HepG2 (cell line): ENCODE data around the gene SMARCB1. TPM values are rescaled to one million over a fixed set of nuclear protein-coding genes. Genes with fewer than 3 reads are reported as not detected.
A peak's percentile ranks its signal among the peaks of the same experiment; 100 is the strongest.

ENCODE experiments used
- BRCA1 ChIP-seq: sonication (generic); formaldehyde crosslinking; IDR thresholded peaks from 2 replicates; pipeline ENCODE4 v1.4.0; 2020; ENCODE audit warnings: missing genetic modification reagents
- CHD4 ChIP-seq: fragments of 200-600 bp; sonication (generic); IDR thresholded peaks from 2 replicates; pipeline ENCODE4 v1.7.0; 2017; ENCODE audit warnings: mild to moderate bottlenecking, low read length, borderline replicate concordance
- FOXA3 ChIP-seq: IDR thresholded peaks from 2 replicates; pipeline ENCODE4 v1.6.1; 2016; ENCODE audit warnings: missing genetic modification reagents, missing compliant biosample characterization
- HDAC1 ChIP-seq: sonication (generic); formaldehyde crosslinking; IDR thresholded peaks from 2 replicates; pipeline ENCODE4 v1.5.1; 2020; ENCODE audit warnings: mild to moderate bottlenecking, missing genetic modification reagents
- HNF4A ChIP-seq: sonication (generic); formaldehyde crosslinking; IDR thresholded peaks from 2 replicates; pipeline ENCODE4 v1.4.0; 2020; ENCODE audit warnings: missing genetic modification reagents
- HOXA7 ChIP-seq: sonication (generic); formaldehyde crosslinking; IDR thresholded peaks from 2 replicates; pipeline ENCODE4 v1.8.1; 2022; ENCODE audit warnings: mild to moderate bottlenecking, missing genetic modification reagents, moderate library complexity
- MYC ChIP-seq: sonication (generic); formaldehyde crosslinking; IDR thresholded peaks from 2 replicates; pipeline ENCODE4 v1.9.0; 2021; ENCODE audit warnings: missing genetic modification reagents, borderline replicate concordance
- SALL1 ChIP-seq: sonication (generic); formaldehyde crosslinking; IDR thresholded peaks from 2 replicates; pipeline ENCODE4 v1.8.0; 2022; ENCODE audit warnings: mild to moderate bottlenecking, missing genetic modification reagents
- SOX5 ChIP-seq: IDR thresholded peaks from 2 replicates; pipeline ENCODE4 v1.6.1; 2016; ENCODE audit warnings: borderline replicate concordance
- SOX6 ChIP-seq, 2 experiments: fragments of 450-650 bp in 1 of 2; sonication (generic) in 1 of 2; formaldehyde crosslinking in 1 of 2; IDR thresholded peaks; 2 replicates each; pipeline versions ENCODE4 v1.4.0 to v1.6.1; 2017 to 2020; ENCODE audit warnings: antibody characterized with exemption in 1 of 2, mild to moderate bottlenecking in 1 of 2, missing genetic modification reagents in 1 of 2
- U2AF2 ChIP-seq: fragments of 200-400 bp; formaldehyde crosslinking; IDR thresholded peaks from 2 replicates; pipeline ENCODE4 v1.6.1; 2017; ENCODE audit warnings: low read depth, mild to moderate bottlenecking, low read length
- ZFY ChIP-seq: sonication (generic); formaldehyde crosslinking; IDR thresholded peaks from 2 replicates; pipeline ENCODE4 v1.4.0; 2020; ENCODE audit warnings: missing genetic modification reagents
- ZGPAT ChIP-seq: IDR thresholded peaks from 2 replicates; pipeline ENCODE4 v1.6.1; 2016; ENCODE audit warnings: mild to moderate bottlenecking
- ZNF772 ChIP-seq: sonication (generic); formaldehyde crosslinking; IDR thresholded peaks from 2 replicates; pipeline ENCODE4 v1.5.0; 2020; ENCODE audit warnings: mild to moderate bottlenecking, missing genetic modification reagents
- polyA plus RNA-seq, 8 experiments: library from polyadenylated mRNA; depleted of rRNA in 3 of 8; stranded (reverse) in 7 of 8; unstranded in 1 of 8; fragments of >200 nt; fragmentation: Illumina TruSeq in 4 of 8; extraction: Trizol in 4 of 8; gene quantifications; 2 replicates each; pipeline versions ENCODE4 v1.2.1 to v1.2.3, GENCODE V29; 2011 to 2016; ENCODE audit warnings: low read depth in 4 of 8, missing spikeins in 1 of 8, mixed read lengths in 1 of 8; ENCODE audit not compliant: insufficient read depth in 1 of 8
- total RNA-seq, 5 experiments: library from RNA; depleted of rRNA; stranded (reverse); fragments of >200 nt; fragmentation: Illumina TruSeq; extraction: Trizol; gene quantifications; 2 replicates each; pipeline ENCODE4 v1.2.3, GENCODE V29; 2016; ENCODE audit warnings: low read depth in 1 of 5
- TF ChIP-seq, protein P1 (sequence below): sonication (generic); formaldehyde crosslinking; IDR thresholded peaks from 2 replicates; pipeline ENCODE4 v1.5.1; 2020; ENCODE audit warnings: mild to moderate bottlenecking, missing genetic modification reagents, moderate library complexity
- TF ChIP-seq, protein P2 (sequence below): sonication (generic); formaldehyde crosslinking; IDR thresholded peaks from 2 replicates; pipeline ENCODE4 v1.4.0; 2020; ENCODE audit warnings: missing genetic modification reagents, borderline replicate concordance
- TF ChIP-seq, protein P3 (sequence below): IDR thresholded peaks from 2 replicates; pipeline ENCODE4 v1.6.1; 2018; ENCODE audit warnings: missing genetic modification reagents

SMARCB1 gene
- total and polyA plus RNA-seq, 2 of the 13 experiments (the other 11 are each of a cell fraction or from before 2014, with no cell fraction given), result 74.0 to 166 TPM

GRCh38 chr22:23784215-23784732 lies 2.5 kb upstream of the SMARCB1 start (continued):
- TF ChIP-seq, protein P1, sequence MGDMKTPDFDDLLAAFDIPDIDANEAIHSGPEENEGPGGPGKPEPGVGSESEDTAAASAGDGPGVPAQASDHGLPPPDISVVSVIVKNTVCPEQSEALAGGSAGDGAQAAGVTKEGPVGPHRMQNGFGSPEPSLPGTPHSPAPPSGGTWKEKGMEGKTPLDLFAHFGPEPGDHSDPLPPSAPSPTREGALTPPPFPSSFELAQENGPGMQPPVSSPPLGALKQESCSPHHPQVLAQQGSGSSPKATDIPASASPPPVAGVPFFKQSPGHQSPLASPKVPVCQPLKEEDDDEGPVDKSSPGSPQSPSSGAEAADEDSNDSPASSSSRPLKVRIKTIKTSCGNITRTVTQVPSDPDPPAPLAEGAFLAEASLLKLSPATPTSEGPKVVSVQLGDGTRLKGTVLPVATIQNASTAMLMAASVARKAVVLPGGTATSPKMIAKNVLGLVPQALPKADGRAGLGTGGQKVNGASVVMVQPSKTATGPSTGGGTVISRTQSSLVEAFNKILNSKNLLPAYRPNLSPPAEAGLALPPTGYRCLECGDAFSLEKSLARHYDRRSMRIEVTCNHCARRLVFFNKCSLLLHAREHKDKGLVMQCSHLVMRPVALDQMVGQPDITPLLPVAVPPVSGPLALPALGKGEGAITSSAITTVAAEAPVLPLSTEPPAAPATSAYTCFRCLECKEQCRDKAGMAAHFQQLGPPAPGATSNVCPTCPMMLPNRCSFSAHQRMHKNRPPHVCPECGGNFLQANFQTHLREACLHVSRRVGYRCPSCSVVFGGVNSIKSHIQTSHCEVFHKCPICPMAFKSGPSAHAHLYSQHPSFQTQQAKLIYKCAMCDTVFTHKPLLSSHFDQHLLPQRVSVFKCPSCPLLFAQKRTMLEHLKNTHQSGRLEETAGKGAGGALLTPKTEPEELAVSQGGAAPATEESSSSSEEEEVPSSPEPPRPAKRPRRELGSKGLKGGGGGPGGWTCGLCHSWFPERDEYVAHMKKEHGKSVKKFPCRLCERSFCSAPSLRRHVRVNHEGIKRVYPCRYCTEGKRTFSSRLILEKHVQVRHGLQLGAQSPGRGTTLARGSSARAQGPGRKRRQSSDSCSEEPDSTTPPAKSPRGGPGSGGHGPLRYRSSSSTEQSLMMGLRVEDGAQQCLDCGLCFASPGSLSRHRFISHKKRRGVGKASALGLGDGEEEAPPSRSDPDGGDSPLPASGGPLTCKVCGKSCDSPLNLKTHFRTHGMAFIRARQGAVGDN (CRISPR knock-in tag), result peak; percentile 71
- TF ChIP-seq HOXA7 (CRISPR knock-in tag) (no peak), HNF4A (CRISPR knock-in tag) (peak; percentile 89), BRCA1 (CRISPR knock-in tag) (no peak), SOX5 (CRISPR knock-in tag) (peak; percentile 30), ZGPAT (CRISPR knock-in tag) (0 out of 2 replicates have a peak, but pooled peaks have one; percentile 45), ZNF772 (CRISPR knock-in tag) (peak; percentile 72), CHD4 (0 out of 2 replicates have a peak, but pooled peaks have one; percentile 52), SOX6 (IDR thresholded peaks at IDR 0.05) (no peak), SOX6 (CRISPR knock-in tag; IDR thresholded peaks at IDR 0.05) (peak; percentile 59), SALL1 (CRISPR knock-in tag) (peak; percentile 29), U2AF2 (no peak), MYC (CRISPR knock-in tag) (0 out of 2 replicates have a peak, but pooled peaks have one; percentile 31), HDAC1 (CRISPR knock-in tag) (0 out of 2 replicates have a peak, but pooled peaks have one; percentile 27), FOXA3 (CRISPR knock-in tag) (0 out of 2 replicates have a peak, but pooled peaks have one; percentile 22), ZFY (CRISPR knock-in tag) (0 out of 2 replicates have a peak, but pooled peaks have one; percentile 52)
- TF ChIP-seq, protein P2, sequence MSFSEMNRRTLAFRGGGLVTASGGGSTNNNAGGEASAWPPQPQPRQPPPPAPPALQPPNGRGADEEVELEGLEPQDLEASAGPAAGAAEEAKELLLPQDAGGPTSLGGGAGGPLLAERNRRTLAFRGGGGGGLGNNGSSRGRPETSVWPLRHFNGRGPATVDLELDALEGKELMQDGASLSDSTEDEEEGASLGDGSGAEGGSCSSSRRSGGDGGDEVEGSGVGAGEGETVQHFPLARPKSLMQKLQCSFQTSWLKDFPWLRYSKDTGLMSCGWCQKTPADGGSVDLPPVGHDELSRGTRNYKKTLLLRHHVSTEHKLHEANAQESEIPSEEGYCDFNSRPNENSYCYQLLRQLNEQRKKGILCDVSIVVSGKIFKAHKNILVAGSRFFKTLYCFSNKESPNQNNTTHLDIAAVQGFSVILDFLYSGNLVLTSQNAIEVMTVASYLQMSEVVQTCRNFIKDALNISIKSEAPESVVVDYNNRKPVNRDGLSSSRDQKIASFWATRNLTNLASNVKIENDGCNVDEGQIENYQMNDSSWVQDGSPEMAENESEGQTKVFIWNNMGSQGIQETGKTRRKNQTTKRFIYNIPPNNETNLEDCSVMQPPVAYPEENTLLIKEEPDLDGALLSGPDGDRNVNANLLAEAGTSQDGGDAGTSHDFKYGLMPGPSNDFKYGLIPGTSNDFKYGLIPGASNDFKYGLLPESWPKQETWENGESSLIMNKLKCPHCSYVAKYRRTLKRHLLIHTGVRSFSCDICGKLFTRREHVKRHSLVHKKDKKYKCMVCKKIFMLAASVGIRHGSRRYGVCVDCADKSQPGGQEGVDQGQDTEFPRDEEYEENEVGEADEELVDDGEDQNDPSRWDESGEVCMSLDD (CRISPR knock-in tag), result no peak
- TF ChIP-seq, protein P3, sequence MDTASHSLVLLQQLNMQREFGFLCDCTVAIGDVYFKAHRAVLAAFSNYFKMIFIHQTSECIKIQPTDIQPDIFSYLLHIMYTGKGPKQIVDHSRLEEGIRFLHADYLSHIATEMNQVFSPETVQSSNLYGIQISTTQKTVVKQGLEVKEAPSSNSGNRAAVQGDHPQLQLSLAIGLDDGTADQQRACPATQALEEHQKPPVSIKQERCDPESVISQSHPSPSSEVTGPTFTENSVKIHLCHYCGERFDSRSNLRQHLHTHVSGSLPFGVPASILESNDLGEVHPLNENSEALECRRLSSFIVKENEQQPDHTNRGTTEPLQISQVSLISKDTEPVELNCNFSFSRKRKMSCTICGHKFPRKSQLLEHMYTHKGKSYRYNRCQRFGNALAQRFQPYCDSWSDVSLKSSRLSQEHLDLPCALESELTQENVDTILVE (CRISPR knock-in tag), result peak; percentile 57; the same call in 1 of the 2 replicates
